ENCODE measurements around the gene TRAF4.
"Not testable (repeated sequence)": the region's sequence is repeated elsewhere in the genome, so short reads cannot be mapped to it uniquely, and the experiment has no call there.

TRAF4 gene

DNA sequence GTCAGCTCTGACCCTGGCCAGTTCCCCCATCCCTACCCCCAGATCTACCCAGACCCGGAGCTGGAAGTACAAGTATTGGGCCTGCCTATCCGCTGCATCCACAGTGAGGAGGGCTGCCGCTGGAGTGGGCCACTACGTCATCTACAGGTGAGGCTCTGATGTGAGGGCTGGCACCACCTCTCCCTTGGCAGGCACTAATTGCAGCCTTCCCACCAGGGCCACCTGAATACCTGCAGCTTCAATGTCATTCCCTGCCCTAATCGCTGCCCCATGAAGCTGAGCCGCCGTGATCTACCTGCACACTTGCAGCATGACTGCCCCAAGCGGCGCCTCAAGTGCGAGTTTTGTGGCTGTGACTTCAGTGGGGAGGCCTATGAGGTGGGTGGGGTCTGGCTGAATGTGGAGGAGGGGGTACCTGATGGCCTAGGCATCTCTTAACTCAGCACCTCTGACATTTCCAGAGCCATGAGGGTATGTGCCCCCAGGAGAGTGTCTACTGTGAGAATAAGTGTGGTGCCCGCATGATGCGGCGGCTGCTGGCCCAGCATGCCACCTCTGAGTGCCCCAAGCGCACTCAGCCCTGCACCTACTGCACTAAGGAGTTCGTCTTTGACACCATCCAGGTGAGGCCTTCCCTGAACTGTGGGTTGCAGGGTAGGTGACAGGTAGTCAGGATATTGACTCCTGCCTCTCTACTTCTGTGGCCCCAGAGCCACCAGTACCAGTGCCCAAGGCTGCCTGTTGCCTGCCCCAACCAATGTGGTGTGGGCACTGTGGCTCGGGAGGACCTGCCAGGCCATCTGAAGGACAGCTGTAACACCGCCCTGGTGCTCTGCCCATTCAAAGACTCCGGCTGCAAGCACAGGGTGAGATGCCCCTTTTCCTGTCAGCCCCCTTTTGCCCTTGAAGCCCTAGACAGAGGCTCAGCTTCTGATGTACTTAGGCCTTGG lies 4.3 kb downstream of the TRAF4 start:
- no peak for DNase-seq (ENCODE audit: low spot score)

DNA sequence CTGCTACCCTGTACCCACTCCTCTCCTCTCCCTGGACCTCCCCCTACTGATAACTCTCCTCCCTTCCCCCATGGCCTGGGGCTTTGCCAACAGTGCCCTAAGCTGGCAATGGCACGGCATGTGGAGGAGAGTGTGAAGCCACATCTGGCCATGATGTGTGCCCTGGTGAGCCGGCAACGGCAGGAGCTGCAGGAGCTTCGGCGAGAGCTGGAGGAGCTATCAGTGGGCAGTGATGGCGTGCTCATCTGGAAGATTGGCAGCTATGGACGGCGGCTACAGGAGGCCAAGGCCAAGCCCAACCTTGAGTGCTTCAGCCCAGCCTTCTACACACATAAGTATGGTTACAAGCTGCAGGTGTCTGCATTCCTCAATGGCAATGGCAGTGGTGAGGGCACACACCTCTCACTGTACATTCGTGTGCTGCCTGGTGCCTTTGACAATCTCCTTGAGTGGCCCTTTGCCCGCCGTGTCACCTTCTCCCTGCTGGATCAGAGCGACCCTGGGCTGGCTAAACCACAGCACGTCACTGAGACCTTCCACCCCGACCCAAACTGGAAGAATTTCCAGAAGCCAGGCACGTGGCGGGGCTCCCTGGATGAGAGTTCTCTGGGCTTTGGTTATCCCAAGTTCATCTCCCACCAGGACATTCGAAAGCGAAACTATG lies 5.2 kb downstream of the TRAF4 start:
- DNase-seq (ENCODE audit: low spot score): no peak

DNA sequence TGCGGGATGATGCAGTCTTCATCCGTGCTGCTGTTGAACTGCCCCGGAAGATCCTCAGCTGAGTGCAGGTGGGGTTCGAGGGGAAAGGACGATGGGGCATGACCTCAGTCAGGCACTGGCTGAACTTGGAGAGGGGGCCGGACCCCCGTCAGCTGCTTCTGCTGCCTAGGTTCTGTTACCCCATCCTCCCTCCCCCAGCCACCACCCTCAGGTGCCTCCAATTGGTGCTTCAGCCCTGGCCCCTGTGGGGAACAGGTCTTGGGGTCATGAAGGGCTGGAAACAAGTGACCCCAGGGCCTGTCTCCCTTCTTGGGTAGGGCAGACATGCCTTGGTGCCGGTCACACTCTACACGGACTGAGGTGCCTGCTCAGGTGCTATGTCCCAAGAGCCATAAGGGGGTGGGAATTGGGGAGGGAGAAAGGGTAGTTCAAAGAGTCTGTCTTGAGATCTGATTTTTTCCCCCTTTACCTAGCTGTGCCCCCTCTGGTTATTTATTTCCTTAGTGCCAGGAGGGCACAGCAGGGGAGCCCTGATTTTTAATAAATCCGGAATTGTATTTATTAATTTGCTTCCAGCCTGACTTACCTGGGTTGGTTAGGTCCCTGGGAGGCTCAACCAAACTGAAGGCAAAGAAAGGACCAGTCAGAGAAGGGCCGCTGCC lies 5.8 kb downstream of the TRAF4 start:
- DNase-seq (ENCODE audit: low spot score): no peak

DNA sequence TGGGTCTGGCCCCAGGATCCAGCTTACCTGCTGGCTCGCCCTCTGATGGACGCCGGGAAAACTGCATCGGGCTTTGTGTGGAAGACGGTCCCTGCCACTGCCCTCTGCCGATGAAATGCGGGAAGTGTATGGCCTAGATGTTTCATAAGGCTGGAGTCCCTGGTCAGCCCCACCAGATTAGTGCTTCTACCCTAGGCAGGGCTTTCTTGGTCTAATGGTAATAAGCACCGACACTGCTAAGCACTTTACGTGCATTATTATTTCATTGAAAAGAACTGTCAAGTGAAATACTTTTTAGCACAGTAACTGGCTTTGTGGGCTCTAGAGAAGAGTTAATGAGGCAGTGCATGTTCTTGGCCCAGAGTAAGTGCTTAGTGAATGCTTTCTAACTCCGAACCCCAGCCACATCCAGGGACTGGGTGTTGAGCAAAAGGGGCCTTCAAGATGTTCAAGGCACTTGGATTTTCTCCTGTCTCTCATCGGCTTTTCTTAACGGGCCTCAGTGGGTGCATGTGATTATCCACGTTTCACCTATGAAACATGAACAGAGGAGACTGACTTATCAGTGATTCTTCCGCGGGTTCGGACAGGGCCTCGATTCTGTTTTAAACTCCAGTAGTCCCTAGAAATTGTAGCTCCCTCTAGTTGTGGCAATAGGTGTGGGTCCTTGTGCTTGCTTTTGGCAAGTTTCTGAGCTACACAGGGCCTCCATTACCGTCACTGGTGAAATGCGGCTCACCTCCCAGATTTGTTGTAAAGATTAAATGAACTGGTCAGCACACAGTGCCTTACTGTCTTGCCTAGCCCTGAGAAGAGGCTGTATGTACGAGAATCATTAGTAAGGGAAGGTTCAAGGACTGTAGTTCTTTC lies 6.6 kb downstream of the TRAF4 start:
- DNase-seq (ENCODE audit: low spot score): peak; percentile 91

DNA sequence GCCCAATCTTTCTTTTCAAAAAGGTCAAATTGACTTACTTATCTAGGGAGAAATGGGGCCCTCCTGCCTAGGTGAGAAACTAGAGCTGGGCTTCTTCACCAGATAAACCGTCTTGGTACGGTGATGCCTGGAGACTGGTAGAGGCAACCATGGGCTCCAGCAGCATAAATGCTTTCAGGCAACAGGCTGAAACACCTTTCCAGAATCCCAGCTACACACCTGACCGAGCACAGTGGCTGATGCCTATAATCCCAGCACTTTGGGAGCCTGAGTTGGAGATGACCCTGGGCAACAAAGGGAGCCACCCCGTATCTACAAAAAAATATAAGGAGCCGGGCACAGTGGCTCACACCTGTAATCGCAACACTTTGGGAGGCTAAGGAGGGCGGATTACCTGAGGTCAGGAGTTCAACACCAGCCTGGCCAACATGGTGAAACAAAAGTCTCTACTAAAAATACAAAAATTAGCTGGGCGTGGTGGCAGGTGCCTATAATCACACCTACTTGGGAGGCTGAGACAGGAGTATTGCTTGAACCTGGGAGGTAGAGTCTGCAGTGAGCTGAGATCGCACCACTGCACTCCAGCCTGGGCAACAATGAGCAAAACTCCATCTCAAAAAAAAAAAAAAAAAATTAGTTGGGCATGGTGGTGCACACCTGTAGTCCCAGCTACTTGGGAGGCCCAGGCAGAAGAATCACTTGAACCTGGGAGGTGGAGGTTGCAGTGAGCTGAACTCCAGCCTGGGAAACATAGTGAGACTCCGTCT lies 8.0 kb downstream of the TRAF4 start:
- DNase-seq (ENCODE audit: low spot score): no peak

DNA sequence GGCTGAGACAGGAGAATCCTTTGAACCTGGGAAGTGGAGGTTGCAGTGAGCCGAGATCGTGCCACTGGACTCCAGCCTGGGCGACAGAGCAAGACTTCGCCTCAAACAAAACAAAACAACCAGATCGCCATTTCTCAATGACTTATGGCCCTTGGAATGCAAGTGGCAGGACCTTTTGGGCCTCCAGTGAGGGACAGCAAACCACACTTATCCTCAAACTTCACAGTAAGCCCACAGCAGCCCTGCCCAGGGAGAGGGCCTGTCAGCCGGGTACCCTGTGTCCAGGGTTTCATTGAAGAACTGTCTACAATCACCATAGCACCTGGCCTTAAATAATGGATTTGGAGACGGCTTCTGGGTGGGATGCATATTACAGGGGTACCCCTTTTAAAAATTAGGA lies 11.7 kb downstream of the TRAF4 start:
- DNase-seq (ENCODE audit: low spot score): no peak

DNA sequence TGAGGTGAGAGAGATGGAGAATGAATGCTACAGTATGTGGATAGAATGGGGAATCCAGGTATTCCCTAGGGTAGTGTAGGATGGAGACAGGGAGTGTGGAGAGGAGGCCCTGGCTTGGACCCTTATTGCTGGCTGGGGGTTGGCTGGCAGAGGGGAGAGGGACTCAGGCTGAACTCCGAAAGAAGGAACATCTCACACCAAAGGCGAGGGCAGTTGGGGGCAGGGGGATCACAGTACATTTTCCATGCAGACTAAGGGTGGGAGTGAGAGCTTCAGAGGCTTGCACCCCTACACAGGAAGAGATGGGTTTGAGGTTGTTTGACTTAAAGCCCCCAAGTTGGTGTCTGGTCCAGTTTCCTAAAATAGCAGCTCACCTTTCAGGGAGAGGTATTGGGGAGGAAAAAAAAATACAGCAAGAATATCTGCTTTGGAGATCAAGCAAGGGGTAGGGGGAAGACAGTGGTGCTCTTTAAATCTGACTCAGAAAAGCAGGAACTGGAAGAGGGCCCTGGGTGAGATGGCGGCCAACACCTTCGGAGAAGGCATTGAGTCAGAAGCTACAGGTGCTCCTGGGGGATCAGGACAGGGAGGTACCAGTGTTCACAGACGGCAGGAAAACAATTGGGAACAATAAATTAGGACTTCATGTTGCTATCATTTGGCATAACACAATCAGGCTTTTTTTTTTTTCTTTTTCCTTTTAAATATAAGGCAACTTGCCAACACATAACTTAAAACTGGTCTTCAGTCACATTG lies 12.4 kb downstream of the TRAF4 start:
- DNase-seq (ENCODE audit: low spot score): no peak

DNA sequence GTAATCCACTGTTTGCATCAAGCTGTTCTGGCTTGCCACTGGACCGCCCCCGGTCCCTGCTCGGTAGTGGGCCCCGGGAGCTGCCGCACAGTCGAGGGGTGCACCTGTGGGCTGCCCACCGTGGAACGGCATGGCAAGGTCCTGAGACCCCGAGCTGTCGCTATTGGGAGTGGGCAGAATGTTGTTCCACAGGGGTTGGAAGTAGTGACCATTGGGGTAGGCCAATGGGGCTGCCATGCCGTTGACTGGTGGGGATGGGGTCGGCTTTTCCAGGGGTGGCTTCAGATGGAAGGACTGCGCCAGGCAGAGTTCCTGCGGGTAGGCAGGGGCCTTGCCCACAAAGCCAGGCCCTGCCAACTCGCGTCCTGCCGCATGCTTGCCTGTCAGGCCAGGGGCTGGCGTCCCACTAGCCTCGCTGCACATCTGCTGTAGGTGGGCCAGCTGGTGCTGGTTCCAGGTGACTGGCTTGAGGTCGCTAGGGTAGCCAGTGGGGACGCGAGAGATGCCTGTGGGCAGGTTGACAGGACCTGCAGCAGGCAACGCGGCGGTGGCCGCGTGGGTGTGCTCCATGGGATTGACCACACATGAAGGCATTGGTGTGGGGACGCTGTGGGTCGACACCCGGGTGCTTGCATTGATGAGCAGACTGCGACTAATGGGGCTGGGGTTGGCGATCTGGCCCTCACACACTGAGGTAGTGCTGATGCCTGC lies 14.8 kb downstream of the TRAF4 start:
- no peak for DNase-seq (ENCODE audit: low spot score)

DNA sequence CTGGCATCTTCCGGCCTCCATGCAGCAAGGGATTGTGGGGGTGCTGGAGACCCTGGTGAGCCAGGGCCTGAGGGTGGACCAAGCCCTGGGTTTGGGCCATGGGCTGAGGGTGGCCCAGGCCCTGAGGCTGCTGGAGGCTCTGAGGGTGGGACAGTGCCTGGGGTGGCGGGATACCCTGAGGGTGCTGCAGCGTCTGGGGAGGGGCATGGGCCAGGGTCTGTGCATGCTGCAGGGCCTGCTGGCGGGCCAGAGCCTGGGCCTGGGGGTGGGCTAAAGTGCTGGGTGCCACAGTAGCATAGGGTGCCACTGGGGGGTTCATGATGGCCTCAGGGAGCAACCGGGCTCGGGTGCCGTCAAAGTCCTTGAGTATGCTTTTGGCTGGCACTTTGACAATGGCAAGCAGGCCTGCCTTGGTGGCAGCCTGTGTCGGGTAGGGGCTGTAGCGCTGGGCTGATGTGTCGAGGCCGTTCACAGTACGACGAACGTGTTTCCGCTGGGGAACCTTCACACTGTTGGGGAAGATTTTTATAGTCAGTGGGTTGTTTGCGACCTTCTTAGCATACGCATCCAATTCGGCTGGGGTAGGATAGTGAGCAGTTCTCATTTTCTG lies 15.6 kb downstream of the TRAF4 start:
- DNase-seq (ENCODE audit: low spot score): no peak

DNA sequence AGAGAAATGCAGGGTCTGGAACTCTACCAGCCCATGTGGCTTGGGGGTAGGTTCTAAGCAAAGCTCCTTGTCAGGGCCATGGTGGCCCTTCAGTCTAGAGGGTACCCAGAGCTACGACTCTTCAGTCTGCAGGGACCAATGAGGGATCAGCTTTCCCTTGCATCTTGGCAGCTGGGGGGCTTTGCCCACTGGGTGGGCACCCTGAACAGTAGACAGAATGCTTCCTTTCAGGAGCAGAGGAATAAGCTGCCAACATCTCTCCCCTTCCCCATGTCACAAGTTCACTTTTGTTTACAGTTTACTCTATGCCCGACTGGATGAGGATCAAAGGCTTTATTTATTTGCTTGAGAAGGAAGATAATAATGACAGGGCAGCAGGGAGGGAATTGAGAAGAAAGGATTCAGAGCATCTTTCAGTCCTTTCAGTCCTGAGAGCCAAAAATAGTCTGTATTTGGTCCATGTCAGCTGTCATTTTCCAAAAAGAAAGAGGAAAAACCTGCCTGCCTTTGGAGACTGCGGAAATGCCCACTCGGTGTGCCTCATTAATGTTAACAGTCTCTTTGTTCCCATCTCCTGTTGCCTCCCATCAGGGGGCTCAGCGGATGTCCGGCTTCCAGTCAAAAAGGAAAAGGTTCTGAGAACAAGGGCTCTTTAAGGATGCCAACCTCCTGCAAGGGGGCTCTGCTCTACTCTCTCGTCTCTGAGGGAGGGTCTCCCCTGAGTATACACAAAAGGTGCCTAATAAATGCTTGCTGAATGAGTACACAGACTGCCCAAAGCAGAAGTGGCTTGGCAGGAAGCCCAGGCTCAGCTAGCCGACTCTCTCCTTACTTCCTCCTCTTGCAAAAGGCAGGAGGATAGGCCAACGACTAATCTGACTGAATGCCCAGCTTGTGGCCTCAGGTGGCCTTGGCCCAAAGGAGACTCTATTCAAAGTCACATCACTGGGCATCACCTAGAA lies 17.1 kb downstream of the TRAF4 start:
- DNase-seq (ENCODE audit: low spot score): no peak

DNA sequence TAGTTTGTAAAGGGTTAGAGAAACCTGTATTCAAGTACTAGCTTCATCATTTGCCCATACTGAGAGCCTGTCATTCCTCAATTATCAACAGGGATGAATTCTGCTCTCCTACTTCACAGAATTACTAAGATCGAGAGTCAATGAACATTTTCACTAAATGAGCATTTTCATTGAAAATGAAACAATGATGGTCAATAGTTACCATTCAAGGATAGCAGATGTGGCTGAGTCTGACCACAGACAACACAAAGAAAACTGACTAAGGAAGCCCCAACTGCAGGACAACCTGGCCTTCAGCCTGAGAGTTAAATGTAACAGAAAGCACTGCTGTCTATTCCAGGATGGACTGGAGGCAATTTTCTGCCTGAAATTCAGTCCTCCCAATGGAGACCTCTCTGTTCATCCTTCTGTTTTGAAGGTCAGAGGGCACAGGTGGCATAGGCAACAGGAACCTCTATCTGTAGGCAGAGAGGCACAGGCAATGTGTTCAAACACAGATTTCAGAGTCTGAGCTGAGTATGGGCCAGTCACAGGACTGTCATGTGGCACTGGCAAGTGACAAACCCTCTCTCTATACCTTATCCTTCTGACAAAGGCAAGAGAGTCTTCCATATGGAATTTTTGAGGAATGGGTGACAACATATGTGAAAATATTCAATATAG lies 19.5 kb downstream of the TRAF4 start:
- DNase-seq (ENCODE audit: low spot score): no peak

DNA sequence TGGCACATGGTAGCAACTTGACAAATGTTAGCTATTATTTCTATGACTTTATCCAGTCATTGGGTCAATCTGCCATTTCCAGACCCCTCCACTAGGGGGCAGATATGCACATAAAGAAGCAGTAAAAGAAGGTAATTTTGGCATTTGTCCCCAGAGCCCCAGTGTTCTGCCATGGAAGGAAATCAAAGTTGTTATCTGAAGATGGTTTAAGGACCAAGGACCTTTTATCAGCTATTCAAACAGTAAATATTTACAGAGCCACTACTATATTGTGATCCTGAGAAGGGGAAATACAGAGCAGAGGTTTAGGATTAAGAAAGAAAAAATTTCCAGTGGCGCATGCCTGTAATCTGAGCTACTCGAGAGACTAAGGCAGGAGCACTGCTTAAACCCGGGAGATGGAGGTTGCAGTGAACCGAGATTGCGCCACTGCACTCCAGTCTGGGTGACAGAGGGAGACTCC lies 20.0 kb downstream of the TRAF4 start:
- DNase-seq (ENCODE audit: low spot score): peak; percentile 87

DNA sequence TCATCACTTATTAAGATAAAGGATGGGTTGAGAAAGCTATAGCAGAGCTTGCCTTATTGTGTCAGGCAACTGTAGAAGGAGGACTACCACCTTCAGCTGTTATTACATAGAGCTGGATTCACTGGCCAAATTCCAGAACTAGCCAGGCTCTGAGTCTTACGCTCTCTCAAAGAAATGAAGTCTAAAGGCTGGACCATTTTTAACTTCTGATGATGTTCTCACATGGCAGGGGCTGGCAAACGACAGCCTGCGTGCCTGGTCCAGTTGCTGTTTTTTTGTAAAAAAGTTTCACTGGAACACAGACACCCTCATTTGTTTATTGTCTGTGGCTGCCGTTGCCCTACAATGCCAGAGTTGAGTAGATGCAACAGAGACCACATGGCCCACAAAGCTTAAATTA lies 21.2 kb downstream of the TRAF4 start:
- DNase-seq (ENCODE audit: low spot score): no peak

DNA sequence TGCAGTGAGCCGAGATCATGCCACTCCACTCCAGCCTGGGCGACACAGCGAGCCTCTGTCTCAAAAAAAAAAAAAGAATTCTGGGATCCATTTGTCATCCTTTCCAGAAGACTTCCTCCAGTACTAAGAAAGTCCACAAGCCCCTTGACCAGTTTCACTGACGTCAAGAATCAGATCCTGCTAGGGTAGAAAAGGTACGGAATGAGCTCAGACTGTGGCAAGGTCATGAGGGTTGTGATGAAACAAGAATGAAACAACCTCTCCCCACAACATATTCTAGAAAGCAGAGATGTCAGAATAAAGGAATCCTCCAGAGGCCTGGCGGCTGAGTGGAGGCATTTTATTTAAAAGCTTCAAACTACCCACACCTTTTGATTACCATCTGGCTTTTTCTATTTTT lies 29.9 kb downstream of the TRAF4 start:
- DNase-seq (ENCODE audit: low spot score): no peak

DNA sequence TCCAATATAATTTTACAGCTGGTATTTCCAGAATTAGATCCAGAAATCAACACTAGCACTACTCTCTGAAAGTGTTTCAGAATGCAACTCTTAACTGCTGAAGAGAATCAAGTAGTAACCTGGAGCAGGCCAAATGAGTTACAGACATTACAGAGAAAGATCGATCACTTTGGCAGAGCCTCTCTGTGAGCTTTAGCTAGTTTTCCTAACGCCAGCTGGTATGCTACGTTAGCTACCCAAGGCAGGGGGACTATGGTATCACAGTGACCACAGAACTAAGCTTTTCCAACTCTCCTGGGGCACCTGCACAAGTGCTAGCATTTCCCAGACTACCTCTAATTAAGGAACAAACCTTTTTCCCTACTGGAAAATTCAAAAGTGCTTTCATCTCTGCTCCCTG lies 30.4 kb downstream of the TRAF4 start:
- no peak for DNase-seq (ENCODE audit: low spot score)

DNA sequence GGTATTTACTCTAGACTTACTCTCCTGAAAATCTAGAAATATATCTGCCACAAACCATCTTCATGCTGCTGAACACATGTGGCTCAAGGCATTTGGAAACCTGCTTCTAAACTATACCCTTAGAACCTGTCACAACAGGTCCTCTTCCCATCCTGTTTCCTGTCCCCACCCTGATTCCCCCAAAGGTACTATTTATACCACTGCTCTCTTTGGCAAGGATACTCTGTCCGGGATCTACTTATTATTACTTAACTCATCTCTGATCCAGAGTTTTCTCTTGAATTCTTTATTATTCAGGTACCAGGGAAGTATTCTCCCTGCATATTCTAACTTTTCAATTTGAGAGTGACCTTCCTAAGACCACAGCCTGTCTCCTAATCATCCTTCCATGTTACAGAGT lies 33.4 kb downstream of the TRAF4 start:
- no peak for DNase-seq (ENCODE audit: low spot score)

DNA sequence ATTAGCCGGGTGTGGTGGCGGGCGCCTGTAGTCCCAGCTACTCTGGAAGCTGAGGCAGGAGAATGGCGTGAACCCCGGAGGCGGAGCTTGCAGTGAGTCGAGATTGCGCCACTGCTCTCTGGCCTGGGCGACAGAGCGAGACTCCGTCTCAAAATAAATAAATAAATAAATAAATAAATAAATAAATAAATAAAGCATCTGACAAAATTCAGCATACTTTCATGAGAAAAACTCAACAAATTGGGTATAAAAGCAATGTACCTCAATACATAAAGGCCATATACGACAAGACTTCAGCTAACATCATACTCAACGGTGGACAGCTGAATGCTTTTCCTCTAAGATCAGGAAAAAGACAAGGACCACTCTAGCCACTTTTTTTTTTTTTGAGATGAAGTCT lies 35.8 kb downstream of the TRAF4 start:
- not testable (repeated sequence) for DNase-seq (ENCODE audit: low spot score)

DNA sequence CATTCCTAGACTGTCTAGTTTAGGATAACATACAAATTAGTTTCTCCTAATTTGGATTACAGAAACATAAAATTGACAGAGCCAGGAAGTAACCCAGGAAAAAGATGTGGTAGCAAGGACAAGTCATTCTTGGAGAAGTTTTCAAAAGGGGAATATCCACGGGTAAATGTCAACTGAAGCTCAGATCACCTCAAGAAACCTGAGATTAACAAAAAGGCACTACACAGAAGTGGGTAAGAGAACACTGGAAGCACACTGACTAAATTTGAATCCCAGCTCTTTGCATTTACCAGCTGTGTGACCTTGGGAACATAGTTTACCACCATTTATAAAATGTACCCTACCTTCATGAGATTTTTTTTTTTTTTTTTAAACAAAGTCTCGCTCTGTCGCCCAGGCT lies 39.4 kb downstream of the TRAF4 start:
- no peak for DNase-seq (ENCODE audit: low spot score)
